OCI-LY3 (cell line): Measurements from ENCODE around the gene WDR77.

ENCODE experiments used
- CTCF ChIP-seq: fragments of 200-600, 300-600 bp; sonication (generic); IDR thresholded peaks from 2 replicates; pipeline ENCODE4 v1.5.1; 2014; ENCODE audit warnings: antibody characterized with exemption, low read length, low read depth
- EZH2phosphoT487 ChIP-seq: fragments of 200-600 bp; shearing (Covaris generic); IDR thresholded peaks from 2 replicates; pipeline ENCODE4 v1.6.1; 2018; ENCODE audit warnings: antibody characterized with exemption, mixed run types, low read depth

DNA sequence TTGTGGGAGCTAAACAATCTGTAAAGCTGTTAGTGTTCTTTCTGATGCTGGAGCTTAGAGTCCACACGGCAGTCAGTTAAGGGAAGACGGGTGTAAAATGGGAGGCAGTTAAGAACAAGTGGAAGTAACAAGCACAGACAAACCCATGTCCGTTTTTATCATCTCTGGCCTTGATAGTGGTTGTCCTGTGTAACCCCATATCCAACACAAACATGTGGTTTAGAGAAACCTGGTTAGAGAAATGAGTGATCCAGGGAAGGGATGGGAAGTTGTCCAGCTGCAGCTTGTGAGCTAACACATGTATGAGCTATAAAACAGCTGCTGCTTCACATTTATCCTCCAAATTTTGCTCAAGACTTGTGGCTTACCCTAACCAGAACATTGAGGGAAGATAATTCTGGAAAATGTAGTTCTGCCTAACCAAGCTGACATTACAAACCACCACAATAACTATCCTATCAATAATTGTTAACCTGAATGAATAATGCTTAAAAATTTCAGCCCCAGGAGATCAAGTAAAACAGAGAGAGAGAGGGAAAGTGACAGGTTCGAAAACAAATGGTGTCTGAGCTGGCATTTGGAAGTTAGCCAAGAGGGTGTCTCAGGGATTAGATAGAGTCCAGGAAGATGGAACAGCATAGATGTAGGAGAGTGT lies 14.1 kb upstream of the WDR77 start:
- TF ChIP-seq CTCF (no peak), EZH2phosphoT487 (no peak)
